Right lobe of liver (tissue), 6 donors: ENCODE data around the gene CD151. TPM values are rescaled to one million over a fixed set of nuclear protein-coding genes. Genes with fewer than 3 reads are reported as not detected.

Experiments
- ATAC-seq, 4 donors: fragments of 200-7000 bp; cut with Tn5 transposase; one replicate each; pipeline ENCODE4 v1.9.1; 2020; ENCODE audit warnings: mild to moderate bottlenecking in 4 of 4, moderate library complexity in 4 of 4
- DNase-seq, 3 donors: peaks; one replicate each; pipeline ENCODE4 v3.0.0-alpha.2; 2020
- H3K27ac ChIP-seq, 3 donors: fragments of 200-600 bp; one replicate each; pipeline ENCODE4 v1.8.0; 2022
- H3K27me3 ChIP-seq, 2 donors: fragments of 200-600 bp; one replicate each; pipeline ENCODE4 v1.8.0; 2022
- H3K36me3 ChIP-seq, 4 donors: fragments of 200-600 bp; sonication (generic) in 1 of 4; one replicate each; pipeline versions ENCODE4 v1.5.1 to v1.8.0; 2017 to 2022; ENCODE audit warnings: control low read depth in 1 of 4
- H3K4me1 ChIP-seq, 4 donors: fragments of 200-600 bp; sonication (generic) in 1 of 4; one replicate each; pipeline versions ENCODE4 v1.5.1 to v1.8.0; 2017 to 2022; ENCODE audit warnings: control low read depth in 1 of 4
- H3K4me3 ChIP-seq, 3 donors: fragments of 200-600 bp; one replicate each; pipeline ENCODE4 v1.8.0; 2022
- H3K9me3 ChIP-seq, 4 donors: fragments of 200-600 bp; sonication (generic) in 1 of 4; one replicate each; pipeline versions ENCODE4 v1.5.1 to v1.8.0; 2017 to 2022; ENCODE audit warnings: control low read depth in 1 of 4
- CTCF ChIP-seq, 4 donors: fragments of 200-600 bp in 3 of 4; fragments of 450-650 bp in 1 of 4; IDR thresholded peaks; one replicate each; pipeline versions ENCODE4 v1.5.1 to v1.8.0; 2016 to 2022; ENCODE audit warnings: antibody characterized with exemption in 4 of 4, mild to moderate bottlenecking in 2 of 4
- POLR2A ChIP-seq: fragments of 450-650 bp; IDR thresholded peaks from one replicate; pipeline ENCODE4 v1.6.1; 2017; ENCODE audit warnings: antibody characterized with exemption, mild to moderate bottlenecking
- WGBS: methylation state at CpG from one replicate; pipeline ENCODE4 v1.1.6; 2018; ENCODE audit warnings: low coverage, low lambda C conversion rate; ENCODE audit not compliant: insufficient coverage; ENCODE audit errors: missing lambda C conversion rate; 5-methylcytosine and 5-hydroxymethylcytosine counted together
- intact Hi-C, 2 donors: fragments of 100-400 bp; cut with DNase I; formaldehyde crosslinking; loops; one replicate each; pipeline versions ENCODE4 v1.11.2 to v1.14.1; 2022
- total RNA-seq, 6 experiments: library from RNA; depleted of rRNA in 2 of 6; stranded (reverse); fragments of >200 nt in 2 of 6; fragmentation: NEBNext Ultra II Directional in 3 of 6; extraction: Animal tissue kit (Norgen Biotek cat#: 25700) in 3 of 6; gene quantifications; one replicate each; pipeline versions ENCODE4 v1.1.0 to v1.2.4, GENCODE V29; 2016 to 2023
- donor health status: DM: no; HTN: yes; CAD: no.
- donor health status: DM: no; HTN: no; CAD: no.
- donor health status: DM: no; HTN: no; CAD: no.
- donor health status: DM: no; HTN: yes; CAD: no.
- donor health status: DM: no; HTN: yes; CAD: no.

The CD151 gene
- total RNA-seq, 6 experiments from 2014 or later = 70.8 to 156 (median 135) TPM

GRCh38 chr11:855330-855674 is 22.6 kb downstream of the CD151 start:
- Histone ChIP-seq H3K4me1 (no peaks in the 10 kb centered on the region), H3K9me3 (no peaks in the 10 kb centered on the region), H3K36me3 (no peaks in the 10 kb centered on the region), H3K27me3 (no peaks in the 10 kb centered on the region), H3K27ac (no peak overlapping the region), H3K4me3 (no peak overlapping the region)
- DNase-seq (no peak), ATAC-seq (no peak)
- TF ChIP-seq CTCF (IDR thresholded peaks at IDR 0.05) (no peak), POLR2A (no peak)
- intact Hi-C loops = loop anchor here in 1 of 2 donors (10.0 kb wide), 1 partner anchor 199 kb away; no protein-coding TSS in a partner anchor
- WGBS = no CpG with 5 or more reads among the region's 7 CpGs

- no CpG with 5 or more reads among the region's 12 CpGs for WGBS
These were observed 23.0 kb downstream of the CD151 start for GRCh38 chr11:855796-856195.

GRCh38 chr11:856397-856796 is 23.6 kb downstream of the CD151 start:
- Histone ChIP-seq H3K9me3 (no peaks in the 10 kb centered on the region), H3K27me3 (no peaks in the 10 kb centered on the region), H3K36me3 (no peaks in the 10 kb centered on the region), H3K4me3 (no peak overlapping the region), H3K27ac (no peak overlapping the region), H3K4me1 (no peaks in the 10 kb centered on the region)
- DNase-seq (no peak), ATAC-seq (no peak)
- WGBS = 86% methylated on average over 1 of the region's 8 CpGs
- TF ChIP-seq CTCF (IDR thresholded peaks at IDR 0.05) (no peak), POLR2A (no peak)
- intact Hi-C loops = loop anchor here in 1 of 2 donors (10.0 kb wide), 1 partner anchor 198 kb away; no protein-coding TSS in a partner anchor

More at GRCh38 chr11:855796-856195, 23.0 kb downstream of the CD151 start:
- intact Hi-C loops = loop anchor here in 1 of 2 donors (10.0 kb wide), 1 partner anchor 199 kb away; no protein-coding TSS in a partner anchor
- DNase-seq = no peak
- H3K36me3 ChIP-seq = no peaks in the 10 kb centered on the region
- no peaks in the 10 kb centered on the region for H3K9me3 ChIP-seq
- TF ChIP-seq POLR2A = no peak
- no peak for TF ChIP-seq CTCF (IDR thresholded peaks at IDR 0.05)
- no peak overlapping the region for H3K4me3 ChIP-seq
- H3K27me3 ChIP-seq = no peaks in the 10 kb centered on the region
- no peak overlapping the region for H3K27ac ChIP-seq
- no peaks in the 10 kb centered on the region for H3K4me1 ChIP-seq
- no peak for ATAC-seq

- DNase-seq = no peak
- no peak for ATAC-seq
- Histone ChIP-seq H3K27ac (no peak overlapping the region), H3K4me1 (no peaks in the 10 kb centered on the region), H3K27me3 (no peaks in the 10 kb centered on the region), H3K9me3 (no peaks in the 10 kb centered on the region), H3K4me3 (no peak overlapping the region), H3K36me3 (no peaks in the 10 kb centered on the region)
- TF ChIP-seq POLR2A = no peak
- TF ChIP-seq CTCF (IDR thresholded peaks at IDR 0.05) = no peak
- intact Hi-C loops = loop anchor here in 1 of 2 donors (10.0 kb wide), 1 partner anchor 197 kb away; no protein-coding TSS in a partner anchor
- WGBS = 91% methylated on average over 14 of the region's 27 CpGs
These were observed 25.5 kb downstream of the CD151 start for GRCh38 chr11:858053-858761.
